ENCODE measurements around the gene P2RX7.
"Not testable (repeated sequence)": the region's sequence is repeated elsewhere in the genome, so short reads cannot be mapped to it uniquely, and the experiment has no call there.

Gene P2RX7

GRCh38 chr12:121189131-121189530, 56.5 kb downstream of the P2RX7 start:
- Histone ChIP-seq H3K27ac (ENCODE audit: low read length) (no peak overlapping the region), H3K4me3 (ENCODE audit: low read length in 2 of 2) (no peak overlapping the region), H3K36me3 (ENCODE audit: control insufficient read depth in 2 of 2, insufficient read depth in 2 of 2, low read length in 2 of 2) (peaks cover 0 to 9% of the 10 kb centered on the region in 2 donors), H3K4me1 (ENCODE audit: control insufficient read depth, insufficient read depth, low read length) (no peaks in the 10 kb centered on the region), H3K9me3 (ENCODE audit: control insufficient read depth in 2 of 2, low read length in 2 of 2) (no peaks in the 10 kb centered on the region), H3K27me3 (ENCODE audit: control insufficient read depth in 1 of 2, insufficient read depth in 2 of 2, low read length in 2 of 2) (no peaks in the 10 kb centered on the region), H3K9ac (ENCODE audit: low read length in 2 of 2) (no peak overlapping the region)

GRCh38 chr12:121189619-121190155, 57.0 kb downstream of the P2RX7 start:
- Histone ChIP-seq H3K9me3 (ENCODE audit: control insufficient read depth in 2 of 2, low read length in 2 of 2) (no peaks in the 10 kb centered on the region), H3K27me3 (ENCODE audit: control insufficient read depth in 1 of 2, insufficient read depth in 2 of 2, low read length in 2 of 2) (no peaks in the 10 kb centered on the region), H3K9ac (ENCODE audit: low read length in 2 of 2) (no peak overlapping the region), H3K27ac (ENCODE audit: low read length) (no peak overlapping the region), H3K4me1 (ENCODE audit: control insufficient read depth, insufficient read depth, low read length) (no peaks in the 10 kb centered on the region), H3K4me3 (ENCODE audit: low read length in 2 of 2) (no peak overlapping the region), H3K36me3 (ENCODE audit: control insufficient read depth in 2 of 2, insufficient read depth in 2 of 2, low read length in 2 of 2) (peaks cover 0 to 7% of the 10 kb centered on the region in 2 donors)

- H3K4me1 ChIP-seq (ENCODE audit: control insufficient read depth, insufficient read depth, low read length) = no peaks in the 10 kb centered on the region
- no peaks in the 10 kb centered on the region for H3K27me3 ChIP-seq (ENCODE audit: control insufficient read depth in 1 of 2, insufficient read depth in 2 of 2, low read length in 2 of 2)
- H3K36me3 ChIP-seq (ENCODE audit: control insufficient read depth in 2 of 2, insufficient read depth in 2 of 2, low read length in 2 of 2) = peaks cover 0 to 2% of the 10 kb centered on the region in 2 donors
- H3K9ac ChIP-seq (ENCODE audit: low read length in 2 of 2) = no peak overlapping the region
- H3K9me3 ChIP-seq (ENCODE audit: control insufficient read depth in 2 of 2, low read length in 2 of 2) = no peaks in the 10 kb centered on the region
- H3K27ac ChIP-seq (ENCODE audit: low read length) = no peak overlapping the region
- no peak overlapping the region for H3K4me3 ChIP-seq (ENCODE audit: low read length in 2 of 2)
These were observed 57.9 kb downstream of the P2RX7 start for GRCh38 chr12:121190523-121191031.

GRCh38 chr12:121191151-121191550, 58.5 kb downstream of the P2RX7 start:
- Histone ChIP-seq H3K9ac (ENCODE audit: low read length in 2 of 2) (no peak overlapping the region), H3K36me3 (ENCODE audit: control insufficient read depth in 2 of 2, insufficient read depth in 2 of 2, low read length in 2 of 2) (peaks cover 0 to 1% of the 10 kb centered on the region in 2 donors), H3K4me3 (ENCODE audit: low read length in 2 of 2) (no peak overlapping the region), H3K9me3 (ENCODE audit: control insufficient read depth in 2 of 2, low read length in 2 of 2) (no peaks in the 10 kb centered on the region), H3K27ac (ENCODE audit: low read length) (no peak overlapping the region), H3K4me1 (ENCODE audit: control insufficient read depth, insufficient read depth, low read length) (no peaks in the 10 kb centered on the region), H3K27me3 (ENCODE audit: control insufficient read depth in 1 of 2, insufficient read depth in 2 of 2, low read length in 2 of 2) (no peaks in the 10 kb centered on the region)

GRCh38 chr12:121196902-121197301, 64.2 kb downstream of the P2RX7 start:
- Histone ChIP-seq H3K9me3 (ENCODE audit: control insufficient read depth in 2 of 2, low read length in 2 of 2) (no peaks in the 10 kb centered on the region), H3K4me1 (ENCODE audit: control insufficient read depth, insufficient read depth, low read length) (no peaks in the 10 kb centered on the region), H3K4me3 (ENCODE audit: low read length in 2 of 2) (no peak overlapping the region), H3K9ac (ENCODE audit: low read length in 2 of 2) (no peak overlapping the region), H3K27me3 (ENCODE audit: control insufficient read depth in 1 of 2, insufficient read depth in 2 of 2, low read length in 2 of 2) (no peaks in the 10 kb centered on the region), H3K27ac (ENCODE audit: low read length) (no peak overlapping the region), H3K36me3 (ENCODE audit: control insufficient read depth in 2 of 2, insufficient read depth in 2 of 2, low read length in 2 of 2) (no peaks in the 10 kb centered on the region)

GRCh38 chr12:121198949-121199348, 66.3 kb downstream of the P2RX7 start:
- Histone ChIP-seq H3K4me1 (ENCODE audit: control insufficient read depth, insufficient read depth, low read length) (no peaks in the 10 kb centered on the region), H3K4me3 (ENCODE audit: low read length in 2 of 2) (no peak overlapping the region), H3K9ac (ENCODE audit: low read length in 2 of 2) (no peak overlapping the region), H3K27ac (ENCODE audit: low read length) (no peak overlapping the region), H3K36me3 (ENCODE audit: control insufficient read depth in 2 of 2, insufficient read depth in 2 of 2, low read length in 2 of 2) (no peaks in the 10 kb centered on the region), H3K9me3 (ENCODE audit: control insufficient read depth in 2 of 2, low read length in 2 of 2) (no peaks in the 10 kb centered on the region), H3K27me3 (ENCODE audit: control insufficient read depth in 1 of 2, insufficient read depth in 2 of 2, low read length in 2 of 2) (no peaks in the 10 kb centered on the region)

GRCh38 chr12:121201140-121201539, 68.5 kb downstream of the P2RX7 start:
- not testable (repeated sequence) for H3K9me3 ChIP-seq (ENCODE audit: control insufficient read depth in 2 of 2, low read length in 2 of 2); H3K9ac ChIP-seq (ENCODE audit: low read length in 2 of 2); H3K4me1 ChIP-seq (ENCODE audit: control insufficient read depth, insufficient read depth, low read length); H3K4me3 ChIP-seq (ENCODE audit: low read length in 2 of 2); H3K27ac ChIP-seq (ENCODE audit: low read length); H3K36me3 ChIP-seq (ENCODE audit: control insufficient read depth in 2 of 2, insufficient read depth in 2 of 2, low read length in 2 of 2); H3K27me3 ChIP-seq (ENCODE audit: control insufficient read depth in 1 of 2, insufficient read depth in 2 of 2, low read length in 2 of 2)

- H3K4me1 ChIP-seq (ENCODE audit: control insufficient read depth, insufficient read depth, low read length) = no peaks in the 10 kb centered on the region
- no peak overlapping the region for H3K4me3 ChIP-seq (ENCODE audit: low read length in 2 of 2)
- no peaks in the 10 kb centered on the region for H3K9me3 ChIP-seq (ENCODE audit: control insufficient read depth in 2 of 2, low read length in 2 of 2)
- H3K9ac ChIP-seq (ENCODE audit: low read length in 2 of 2) = no peak overlapping the region
- H3K36me3 ChIP-seq (ENCODE audit: control insufficient read depth in 2 of 2, insufficient read depth in 2 of 2, low read length in 2 of 2) = no peaks in the 10 kb centered on the region
- no peaks in the 10 kb centered on the region for H3K27me3 ChIP-seq (ENCODE audit: control insufficient read depth in 1 of 2, insufficient read depth in 2 of 2, low read length in 2 of 2)
- no peak overlapping the region for H3K27ac ChIP-seq (ENCODE audit: low read length)
These were observed 70.0 kb downstream of the P2RX7 start for GRCh38 chr12:121202407-121203355.

- Histone ChIP-seq H3K27ac (ENCODE audit: low read length) (no peak overlapping the region), H3K9ac (ENCODE audit: low read length in 2 of 2) (no peak overlapping the region), H3K27me3 (ENCODE audit: control insufficient read depth in 1 of 2, insufficient read depth in 2 of 2, low read length in 2 of 2) (no peaks in the 10 kb centered on the region), H3K4me1 (ENCODE audit: control insufficient read depth, insufficient read depth, low read length) (no peaks in the 10 kb centered on the region), H3K9me3 (ENCODE audit: control insufficient read depth in 2 of 2, low read length in 2 of 2) (no peaks in the 10 kb centered on the region), H3K4me3 (ENCODE audit: low read length in 2 of 2) (no peak overlapping the region), H3K36me3 (ENCODE audit: control insufficient read depth in 2 of 2, insufficient read depth in 2 of 2, low read length in 2 of 2) (no peaks in the 10 kb centered on the region)
These were observed 70.8 kb downstream of the P2RX7 start for GRCh38 chr12:121203482-121203881.

- H3K27ac ChIP-seq (ENCODE audit: low read length) = no peak overlapping the region
- no peaks in the 10 kb centered on the region for H3K27me3 ChIP-seq (ENCODE audit: control insufficient read depth in 1 of 2, insufficient read depth in 2 of 2, low read length in 2 of 2)
- no peaks in the 10 kb centered on the region for H3K9me3 ChIP-seq (ENCODE audit: control insufficient read depth in 2 of 2, low read length in 2 of 2)
- H3K4me1 ChIP-seq (ENCODE audit: control insufficient read depth, insufficient read depth, low read length) = peaks cover 6% of the 10 kb centered on the region
- H3K36me3 ChIP-seq (ENCODE audit: control insufficient read depth in 2 of 2, insufficient read depth in 2 of 2, low read length in 2 of 2) = no peaks in the 10 kb centered on the region
- H3K4me3 ChIP-seq (ENCODE audit: low read length in 2 of 2) = no peak overlapping the region
- no peak overlapping the region for H3K9ac ChIP-seq (ENCODE audit: low read length in 2 of 2)
These were observed 72.8 kb downstream of the P2RX7 start for GRCh38 chr12:121205491-121205890.

- H3K36me3 ChIP-seq (ENCODE audit: control insufficient read depth in 2 of 2, insufficient read depth in 2 of 2, low read length in 2 of 2); H3K9ac ChIP-seq (ENCODE audit: low read length in 2 of 2); H3K4me3 ChIP-seq (ENCODE audit: low read length in 2 of 2); H3K27me3 ChIP-seq (ENCODE audit: control insufficient read depth in 1 of 2, insufficient read depth in 2 of 2, low read length in 2 of 2); H3K27ac ChIP-seq (ENCODE audit: low read length); H3K9me3 ChIP-seq (ENCODE audit: control insufficient read depth in 2 of 2, low read length in 2 of 2): not testable (repeated sequence)
- H3K4me1 ChIP-seq (ENCODE audit: control insufficient read depth, insufficient read depth, low read length) = peaks cover 13% of the 10 kb centered on the region
These were observed 75.9 kb downstream of the P2RX7 start for GRCh38 chr12:121208571-121208970.

Measured in stomach smooth muscle (tissue), 2 donors.